GM18498 (cell line): ENCODE results near the gene USP10.
"Not testable (repeated sequence)": the region's sequence is repeated elsewhere in the genome, so short reads cannot be mapped to it uniquely, and the experiment has no call there.

Experiments
- ATAC-seq: cut with Tn5 transposase; IDR thresholded peaks from one replicate; pipeline ENCODE4 v1.9.1; 2021; ENCODE audit warnings: mild to moderate bottlenecking, moderate library complexity; ENCODE audit not compliant: unreplicated experiment

USP10 gene

GRCh38 chr16:84746231-84746630 lies 46.4 kb downstream of the USP10 start:
- ATAC-seq = no peak

DNA sequence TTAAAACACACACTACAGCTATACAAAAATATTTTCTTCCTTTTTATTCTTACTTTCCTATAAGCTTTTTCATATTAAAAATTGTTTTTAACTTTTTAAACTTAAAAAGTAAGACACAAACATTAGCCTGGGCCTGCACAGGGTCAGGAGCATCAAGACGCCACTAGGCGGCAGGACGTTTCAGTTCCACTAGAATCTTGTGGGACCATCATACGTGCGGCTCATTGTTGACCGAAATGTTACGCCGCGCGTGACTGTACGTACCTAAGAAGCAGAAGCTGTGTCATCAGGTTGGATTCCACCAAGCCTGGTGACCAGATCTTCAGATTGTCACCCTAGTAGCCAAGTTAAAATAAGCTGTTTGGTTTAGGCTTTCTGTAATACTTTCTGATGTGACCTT lies 47.1 kb downstream of the USP10 start:
- no peak for ATAC-seq

DNA sequence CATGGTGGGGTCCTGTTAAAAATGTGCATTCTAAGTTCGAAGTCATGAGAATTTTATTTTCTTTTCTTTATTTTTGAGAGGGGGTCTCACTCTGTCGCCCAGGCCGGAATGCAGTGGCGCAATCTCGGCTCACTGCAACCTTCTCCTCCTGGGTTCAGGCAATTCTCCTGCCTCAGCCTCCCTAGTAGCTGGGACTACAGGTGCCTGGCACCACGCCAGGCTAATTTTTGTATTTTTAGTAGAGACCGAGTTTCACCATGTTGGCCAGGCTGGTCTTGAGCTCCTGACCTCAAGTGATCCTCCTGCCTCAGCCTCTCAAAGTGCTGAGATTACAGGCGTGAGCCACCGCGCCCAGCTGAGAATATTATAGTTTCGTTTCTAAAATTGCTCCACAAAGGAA lies 48.4 kb downstream of the USP10 start:
- ATAC-seq = not testable (repeated sequence)

- no peak for ATAC-seq
Measured at GRCh38 chr16:84749072-84749471, 49.3 kb downstream of the USP10 start.

- no peak for ATAC-seq
Measured at GRCh38 chr16:84749815-84750214, 50.0 kb downstream of the USP10 start.

DNA sequence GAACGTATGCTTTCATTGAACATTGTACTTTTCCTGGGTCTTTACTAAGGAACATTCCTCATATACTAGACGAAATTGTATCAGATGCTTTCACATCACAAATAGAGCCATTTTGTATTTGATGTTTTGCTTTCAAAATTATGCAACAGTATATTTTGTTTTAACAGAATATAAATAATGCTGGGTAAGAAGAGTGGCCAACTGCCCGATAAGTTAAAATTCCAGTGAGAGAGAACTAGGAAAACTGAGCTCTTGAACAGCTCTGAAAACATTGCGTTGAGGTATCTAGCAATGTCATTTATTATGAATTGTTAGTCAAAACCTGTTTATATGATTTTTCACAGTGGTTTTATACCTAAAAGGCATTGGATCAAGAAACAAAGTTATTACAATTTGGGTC lies 50.8 kb downstream of the USP10 start:
- no peak for ATAC-seq

GRCh38 chr16:84751241-84751640 lies 51.4 kb downstream of the USP10 start:
- ATAC-seq = no peak

GRCh38 chr16:84751947-84752346 lies 52.1 kb downstream of the USP10 start:
- no peak for ATAC-seq

GRCh38 chr16:84752600-84752999 lies 52.8 kb downstream of the USP10 start:
- ATAC-seq = no peak

DNA sequence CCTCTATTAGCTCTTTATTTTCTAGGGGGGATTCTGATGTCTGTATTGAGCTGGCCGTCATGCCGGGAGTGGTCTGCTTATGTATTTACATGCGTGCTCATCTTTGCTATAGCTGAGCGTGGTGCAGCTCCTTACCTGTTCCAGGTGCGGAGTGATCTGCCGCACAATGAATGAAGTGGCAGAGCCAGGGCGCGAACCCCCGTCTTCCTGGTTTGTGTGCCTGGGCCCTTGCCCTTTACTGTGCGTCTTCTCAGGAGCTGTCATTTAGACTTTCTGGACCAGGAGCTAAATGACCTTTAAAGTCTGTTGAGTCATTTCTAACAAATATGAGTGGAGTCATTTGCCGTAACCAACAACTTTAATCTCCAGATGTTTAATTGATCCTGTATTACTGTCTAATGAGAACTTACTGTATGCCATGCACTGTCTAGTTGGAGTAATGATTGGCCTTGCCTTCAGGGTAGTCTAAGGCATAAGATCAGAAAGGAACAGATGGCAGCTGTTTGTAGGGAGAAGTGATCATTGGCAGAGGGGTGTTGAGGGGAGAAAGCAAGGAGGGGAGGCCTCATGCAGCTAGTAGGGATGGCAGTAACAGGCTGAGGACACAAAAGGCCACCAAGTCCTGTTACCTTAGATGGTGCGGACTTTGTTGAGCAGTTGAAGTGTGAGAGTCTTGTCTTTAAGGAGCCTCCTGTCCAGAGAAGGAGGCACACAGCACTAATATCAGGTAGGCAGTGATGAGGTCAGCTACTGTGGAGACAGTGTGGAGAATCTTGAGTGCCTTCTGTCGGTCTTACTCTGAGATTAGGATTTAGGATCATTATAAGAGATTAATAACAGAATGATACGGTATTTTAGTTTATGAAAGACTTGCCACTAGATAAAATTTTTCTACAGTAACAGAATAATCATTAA lies 53.9 kb downstream of the USP10 start:
- no peak for ATAC-seq

GRCh38 chr16:84754353-84754856 lies 54.6 kb downstream of the USP10 start:
- peak; percentile 64 for ATAC-seq

DNA sequence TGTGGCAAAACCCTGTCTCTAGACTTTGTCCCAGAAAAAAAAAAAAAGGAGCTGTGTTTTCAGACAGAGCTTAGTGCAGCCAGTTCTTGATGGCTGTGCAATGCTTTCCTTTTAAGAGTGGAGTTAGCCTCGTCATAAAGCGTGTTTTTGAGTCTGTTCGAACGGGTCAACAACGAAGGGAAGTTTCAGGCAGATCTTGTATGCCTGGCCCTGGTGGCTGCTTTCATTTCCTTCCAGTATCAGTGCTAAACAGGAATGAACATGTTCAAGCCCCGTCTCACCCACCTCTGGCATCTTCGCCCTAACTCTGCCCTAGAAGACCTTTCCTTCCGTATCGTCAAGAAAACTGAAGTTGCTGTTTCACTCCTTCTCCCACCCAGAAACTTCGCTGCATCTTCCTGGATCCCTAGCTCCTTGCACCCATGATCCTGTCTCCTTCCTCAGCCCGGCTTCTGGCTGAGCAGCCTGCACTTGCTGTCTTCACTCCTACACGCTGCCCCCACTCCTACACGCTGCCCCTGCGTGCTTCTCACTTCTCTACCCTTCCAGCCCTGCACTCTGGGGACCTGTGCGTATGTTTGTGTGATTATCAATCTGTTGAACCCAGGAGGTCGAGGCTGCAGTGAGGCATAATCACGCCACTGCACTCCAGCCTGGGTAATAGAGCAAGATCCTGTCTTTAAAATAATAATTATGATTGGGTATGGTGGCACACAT lies 55.3 kb downstream of the USP10 start:
- ATAC-seq = no peak

GRCh38 chr16:84756830-84757229 lies 57.0 kb downstream of the USP10 start:
- ATAC-seq = no peak

GRCh38 chr16:84758627-84759026 lies 58.8 kb downstream of the USP10 start:
- ATAC-seq = no peak

DNA sequence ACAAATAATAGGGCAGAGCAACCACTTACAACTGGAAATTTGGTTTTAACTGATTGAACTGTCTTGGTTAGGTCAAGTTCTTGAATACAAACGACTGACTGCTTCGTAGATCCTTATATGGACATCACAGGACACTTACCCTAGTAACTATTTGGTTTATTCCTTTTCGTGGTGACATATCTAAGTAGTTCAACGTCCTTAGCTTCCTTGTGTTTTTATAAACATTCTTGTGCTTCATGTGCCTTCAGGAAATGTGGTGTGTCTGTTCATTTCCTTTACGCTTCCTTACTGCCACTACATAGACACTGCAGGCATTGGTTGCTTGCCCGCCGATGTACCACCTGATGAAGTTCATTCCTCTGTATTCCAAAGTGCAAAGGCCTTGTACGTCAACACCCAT lies 59.3 kb downstream of the USP10 start:
- no peak for ATAC-seq

GRCh38 chr16:84759906-84760305 lies 60.1 kb downstream of the USP10 start:
- no peak for ATAC-seq

DNA sequence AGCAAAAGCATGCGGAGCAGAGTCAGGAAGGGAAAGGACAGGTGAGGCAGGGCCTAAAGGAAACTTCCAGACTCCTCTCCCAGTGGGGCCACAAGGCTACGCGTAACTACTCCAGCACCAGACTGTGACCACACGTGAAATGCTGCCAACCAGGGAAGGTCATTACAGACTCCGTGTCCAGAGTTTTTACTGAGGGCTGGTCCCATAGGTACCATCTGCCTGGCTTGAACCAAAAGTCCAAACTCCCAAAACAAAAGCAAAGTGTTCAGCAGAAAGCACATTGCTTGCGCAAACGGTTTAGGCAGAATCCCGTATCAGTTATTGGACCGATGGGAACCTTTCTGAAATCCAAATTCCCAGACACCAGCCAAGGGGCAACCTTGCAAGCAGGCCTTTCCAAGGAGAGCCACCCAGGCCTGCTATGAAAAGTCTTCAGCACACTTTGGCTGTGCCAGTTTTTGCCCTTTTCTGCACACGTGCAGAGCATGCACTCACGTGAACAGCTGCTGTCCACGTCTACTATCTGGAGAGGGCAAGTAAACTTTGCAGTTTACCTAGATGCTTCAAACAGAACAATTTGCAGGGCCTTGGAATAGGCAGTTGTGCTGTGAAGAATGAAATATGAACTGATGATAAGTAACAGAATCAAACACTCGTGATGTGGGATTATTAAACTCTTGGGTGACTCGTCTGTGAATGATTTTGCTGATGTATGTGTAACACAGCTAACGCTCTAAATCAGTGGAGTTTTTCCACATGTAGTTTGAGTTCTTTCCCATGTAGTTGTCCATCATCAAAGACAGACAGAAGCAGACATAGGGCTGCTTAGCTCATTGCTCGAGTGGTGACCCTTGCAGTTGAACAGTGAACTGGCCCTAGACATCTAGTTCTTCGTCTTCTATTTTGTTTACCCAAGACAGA lies 61.9 kb downstream of the USP10 start:
- ATAC-seq = no peak

- ATAC-seq = no peak
Measured at GRCh38 chr16:84763164-84763563, 63.4 kb downstream of the USP10 start.

DNA sequence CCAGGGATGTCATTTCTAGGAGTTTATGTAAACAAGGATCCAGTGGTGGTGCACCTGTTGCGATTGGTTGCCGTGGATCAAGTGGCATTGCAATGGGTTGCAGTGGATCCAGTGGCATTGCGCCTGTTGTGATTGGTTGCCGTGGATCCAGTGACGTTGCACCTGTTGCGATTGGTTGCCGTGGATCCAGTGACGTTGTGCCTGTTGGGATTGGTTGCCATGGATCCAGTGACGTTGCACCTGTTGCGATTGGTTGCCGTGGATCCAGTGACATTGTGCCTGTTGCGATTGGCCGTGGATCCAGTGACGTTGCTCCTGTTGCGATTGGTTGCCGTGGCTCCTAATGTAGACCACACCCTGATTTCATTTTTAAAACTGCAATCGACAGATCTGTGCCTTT lies 63.8 kb downstream of the USP10 start:
- no peak for ATAC-seq

DNA sequence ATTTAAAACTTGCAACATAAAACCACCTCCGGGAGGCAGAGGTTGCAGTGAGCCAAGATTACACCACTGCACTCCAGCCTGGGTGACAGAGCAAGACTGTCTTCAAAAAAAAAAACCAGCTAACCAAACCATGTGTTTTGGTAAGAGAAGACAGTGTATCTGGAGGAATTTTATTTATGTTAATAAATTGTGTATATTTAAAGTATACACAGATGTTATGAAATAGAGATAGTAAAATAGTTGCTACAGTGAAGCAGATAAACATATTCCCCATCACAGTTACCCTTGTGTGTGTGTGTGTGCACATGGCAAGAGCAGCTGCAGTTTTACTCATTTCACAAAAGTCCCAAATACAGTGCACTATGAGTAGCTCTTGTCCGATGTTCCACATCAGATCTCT lies 65.2 kb downstream of the USP10 start:
- no peak for ATAC-seq
